HEK293 (cell line): ENCODE measurements around the gene PRRC2B.

Experiments used
- CTCF ChIA-PET: fragments of 350-600 bp; formaldehyde crosslinking; extraction: SDS; loops from one replicate; lab custom pipeline; 2021; ENCODE audit warnings: antibody characterized with exemption; lab: Yijun Ruan, JAX
- POLR2A ChIA-PET: fragments of 300-600 bp; formaldehyde crosslinking; extraction: SDS; loops from one replicate; lab custom pipeline; 2020; ENCODE audit warnings: antibody characterized with exemption, inconsistent platforms; lab: Yijun Ruan, JAX
- H3K27ac ChIP-seq: fragments of 200-500 bp; sonication (Bioruptor generic); 2 replicates; pipeline ENCODE4 v1.5.1; 2014; ENCODE audit warnings: low read depth, low read length, control low read depth, inconsistent platforms; ENCODE audit errors: extremely low read depth
- H3K36me3 ChIP-seq, 2 experiments: fragments of 200-500 bp in 1 of 2; sonication (Bioruptor generic) in 1 of 2; 1 replicate in 1 of 2; 2 replicates in 1 of 2; pipeline ENCODE4 v1.5.1; 2014 to 2017; ENCODE audit warnings: inconsistent platforms in 2 of 2, low read length in 2 of 2; ENCODE audit not compliant: control insufficient read depth in 2 of 2, insufficient read depth in 1 of 2
- H3K4me1 ChIP-seq: fragments of 200-500 bp; sonication (Bioruptor generic); 2 replicates; pipeline ENCODE4 v1.5.1; 2014; ENCODE audit warnings: mild to moderate bottlenecking, low read length, inconsistent platforms; ENCODE audit not compliant: control insufficient read depth, insufficient read depth
- H3K4me3 ChIP-seq: 2 replicates; pipeline ENCODE4 v1.5.1; 2011; ENCODE audit warnings: low read depth, mild to moderate bottlenecking, control low read depth, low read length, moderate library complexity
- H3K9me3 ChIP-seq: fragments of 200-500 bp; sonication (Bioruptor generic); 2 replicates; pipeline ENCODE4 v1.5.1; 2014; ENCODE audit warnings: low read depth, low read length, inconsistent platforms; ENCODE audit not compliant: control insufficient read depth, insufficient read depth
- BCL11B ChIP-seq: fragments of 450-650 bp; formaldehyde crosslinking; IDR thresholded peaks from 2 replicates; pipeline ENCODE4 v1.5.1; 2016; ENCODE audit warnings: low read depth, missing biosample characterization, missing genetic modification characterization
- KLF7 ChIP-seq: fragments of 450-650 bp; formaldehyde crosslinking; IDR thresholded peaks from 2 replicates; pipeline ENCODE4 v1.5.1; 2016; ENCODE audit warnings: missing biosample characterization, missing genetic modification characterization, borderline replicate concordance
- MEIS1 ChIP-seq: sonication (generic); formaldehyde crosslinking; IDR thresholded peaks from 2 replicates; pipeline ENCODE4 v1.8.1; 2022; ENCODE audit warnings: missing genetic modification reagents, mild to moderate bottlenecking, borderline replicate concordance
- MYNN ChIP-seq: fragments of 450-650 bp; formaldehyde crosslinking; IDR thresholded peaks from 2 replicates; pipeline ENCODE4 v1.5.1; 2016; ENCODE audit warnings: missing biosample characterization, missing genetic modification characterization, borderline replicate concordance
- SALL2 ChIP-seq: fragments of 450-650 bp; formaldehyde crosslinking; IDR thresholded peaks from 2 replicates; pipeline ENCODE4 v1.5.0; 2017; ENCODE audit warnings: missing biosample characterization, mild to moderate bottlenecking, missing genetic modification characterization, borderline replicate concordance
- ZBTB20 ChIP-seq: fragments of 450-650 bp; formaldehyde crosslinking; IDR thresholded peaks from 2 replicates; pipeline ENCODE4 v1.5.1; 2016; ENCODE audit warnings: missing biosample characterization, missing genetic modification characterization
- ZEB2 ChIP-seq: fragments of 450-650 bp; formaldehyde crosslinking; IDR thresholded peaks from 2 replicates; pipeline ENCODE4 v1.5.1; 2016; ENCODE audit warnings: missing biosample characterization, missing genetic modification characterization
- ZNF133 ChIP-seq: fragments of 450-650 bp; formaldehyde crosslinking; IDR thresholded peaks from 2 replicates; pipeline ENCODE4 v1.5.1; 2016; ENCODE audit warnings: missing biosample characterization, missing genetic modification characterization
- ZNF2 ChIP-seq: fragments of 450-650 bp; formaldehyde crosslinking; IDR thresholded peaks from 2 replicates; pipeline ENCODE4 v1.5.1; 2016; ENCODE audit warnings: missing biosample characterization, missing genetic modification characterization
- ZNF202 ChIP-seq: fragments of 450-650 bp; formaldehyde crosslinking; IDR thresholded peaks from 2 replicates; pipeline ENCODE4 v1.5.1; 2016; ENCODE audit warnings: missing biosample characterization, missing genetic modification characterization, borderline replicate concordance
- ZNF23 ChIP-seq: fragments of 450-650 bp; formaldehyde crosslinking; IDR thresholded peaks from 2 replicates; pipeline ENCODE4 v1.5.1; 2016; ENCODE audit warnings: missing biosample characterization, missing genetic modification characterization, borderline replicate concordance
- ZNF248 ChIP-seq: fragments of 450-650 bp; formaldehyde crosslinking; IDR thresholded peaks from 2 replicates; pipeline ENCODE4 v1.5.1; 2017; ENCODE audit warnings: missing biosample characterization, missing genetic modification characterization
- ZNF354C ChIP-seq: fragments of 450-650 bp; formaldehyde crosslinking; IDR thresholded peaks from 2 replicates; pipeline ENCODE4 v1.5.1; 2016; ENCODE audit warnings: missing biosample characterization, missing genetic modification characterization, low read depth, borderline replicate concordance
- ZNF433 ChIP-seq: fragments of 450-650 bp; formaldehyde crosslinking; IDR thresholded peaks from 2 replicates; pipeline ENCODE4 v1.5.1; 2016; ENCODE audit warnings: missing biosample characterization, missing genetic modification characterization, low read depth
- ZNF473 ChIP-seq: fragments of 450-650 bp; formaldehyde crosslinking; IDR thresholded peaks from 2 replicates; pipeline ENCODE4 v1.5.1; 2017; ENCODE audit warnings: missing biosample characterization, missing genetic modification characterization
- ZNF529 ChIP-seq: fragments of 450-650 bp; formaldehyde crosslinking; IDR thresholded peaks from 2 replicates; pipeline ENCODE4 v1.5.1; 2017; ENCODE audit warnings: missing genetic modification characterization, missing biosample characterization; ENCODE audit not compliant: insufficient replicate concordance
- ZNF530 ChIP-seq: fragments of 450-650 bp; formaldehyde crosslinking; IDR thresholded peaks from 2 replicates; pipeline ENCODE4 v1.5.1; 2016; ENCODE audit warnings: low read depth, missing biosample characterization, missing genetic modification characterization
- ZNF660 ChIP-seq: fragments of 450-650 bp; IDR thresholded peaks from 2 replicates; pipeline ENCODE4 v1.5.1; 2018; ENCODE audit warnings: missing biosample characterization, mild to moderate bottlenecking, missing genetic modification characterization
- ZNF768 ChIP-seq: fragments of 450-650 bp; formaldehyde crosslinking; IDR thresholded peaks from 2 replicates; pipeline ENCODE4 v1.5.1; 2018; ENCODE audit warnings: missing biosample characterization, mild to moderate bottlenecking, missing genetic modification characterization
- TF ChIP-seq, protein P1 (sequence below): fragments of 450-650 bp; formaldehyde crosslinking; IDR thresholded peaks from 2 replicates; pipeline ENCODE4 v1.5.1; 2016; ENCODE audit warnings: missing biosample characterization, missing genetic modification characterization
- TF ChIP-seq, protein P2 (sequence below): fragments of 450-650 bp; formaldehyde crosslinking; IDR thresholded peaks from 2 replicates; pipeline ENCODE4 v1.5.1; 2016; ENCODE audit warnings: missing biosample characterization, missing genetic modification characterization
- TF ChIP-seq, protein P3 (sequence below): IDR thresholded peaks from 2 replicates; pipeline ENCODE4 v1.6.1; 2011; ENCODE audit warnings: mild to moderate bottlenecking, low read depth, low read length, borderline replicate concordance
- TF ChIP-seq, protein P4 (sequence below): fragments of 450-650 bp; formaldehyde crosslinking; conservative IDR thresholded peaks from 2 replicates; pipeline ENCODE4 v1.5.1; 2016; ENCODE audit warnings: low read depth, missing biosample characterization, missing genetic modification characterization
- TF ChIP-seq, protein P5 (sequence below): fragments of 450-650 bp; formaldehyde crosslinking; IDR thresholded peaks from 2 replicates; pipeline ENCODE4 v1.5.1; 2017; ENCODE audit warnings: missing biosample characterization, missing genetic modification characterization

PRRC2B gene

DNA sequence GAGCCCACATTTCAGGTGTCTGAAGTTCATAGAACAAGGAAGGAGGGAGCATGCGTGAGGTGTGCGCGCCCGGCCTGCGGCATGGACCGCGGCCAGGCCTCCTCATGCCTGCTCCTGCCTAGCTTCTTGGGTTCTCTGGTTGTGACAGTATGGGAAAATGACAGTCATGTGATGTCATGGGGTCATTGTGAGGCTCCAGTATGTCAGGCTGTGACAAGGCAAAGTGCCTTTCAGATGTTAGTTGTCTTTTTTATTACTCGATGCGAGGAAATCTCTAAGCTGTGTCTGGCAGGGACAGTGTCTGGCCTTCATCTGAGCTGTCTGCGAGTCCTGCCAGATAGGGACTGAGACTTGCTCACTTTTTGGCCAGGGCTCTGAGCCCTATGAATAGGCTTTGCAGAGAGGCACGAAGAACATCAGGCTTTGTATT, 123.9 kb downstream of the PRRC2B start:
- Histone ChIP-seq H3K36me3 (peaks cover 9 to 99% of the 10 kb centered on the region in 2 experiments), H3K4me3 (no peak overlapping the region), H3K27ac (no peak overlapping the region), H3K9me3 (no peaks in the 10 kb centered on the region), H3K4me1 (no peaks in the 10 kb centered on the region)
- TF ChIP-seq ZEB2 (no peak), ZBTB20 (no peak), KLF7 (tag by site-specific recombination) (no peak), ZNF248 (tag by site-specific recombination) (no peak), ZNF133 (no peak), ZNF433 (tag by site-specific recombination) (no peak), ZNF529 (tag by site-specific recombination) (no peak), ZNF660 (tag by site-specific recombination) (no peak), ZNF530 (tag by site-specific recombination) (no peak), BCL11B (tag by site-specific recombination) (no peak), MEIS1 (CRISPR knock-in tag) (no peak)
- TF ChIP-seq, protein P1, sequence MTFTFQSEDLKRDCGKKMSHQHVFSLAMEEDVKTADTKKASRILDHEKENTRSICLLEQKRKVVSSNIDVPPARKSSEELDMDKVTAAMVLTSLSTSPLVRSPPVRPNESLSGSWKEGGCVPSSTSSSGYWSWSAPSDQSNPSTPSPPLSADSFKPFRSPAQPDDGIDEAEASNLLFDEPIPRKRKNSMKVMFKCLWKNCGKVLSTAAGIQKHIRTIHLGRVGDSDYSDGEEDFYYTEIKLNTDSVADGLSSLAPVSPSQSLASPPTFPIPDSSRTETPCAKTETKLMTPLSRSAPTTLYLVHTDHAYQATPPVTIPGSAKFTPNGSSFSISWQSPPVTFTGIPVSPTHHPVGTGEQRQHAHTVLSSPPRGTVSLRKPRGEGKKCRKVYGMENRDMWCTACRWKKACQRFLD (tag by site-specific recombination), result no peak
- TF ChIP-seq, protein P2, sequence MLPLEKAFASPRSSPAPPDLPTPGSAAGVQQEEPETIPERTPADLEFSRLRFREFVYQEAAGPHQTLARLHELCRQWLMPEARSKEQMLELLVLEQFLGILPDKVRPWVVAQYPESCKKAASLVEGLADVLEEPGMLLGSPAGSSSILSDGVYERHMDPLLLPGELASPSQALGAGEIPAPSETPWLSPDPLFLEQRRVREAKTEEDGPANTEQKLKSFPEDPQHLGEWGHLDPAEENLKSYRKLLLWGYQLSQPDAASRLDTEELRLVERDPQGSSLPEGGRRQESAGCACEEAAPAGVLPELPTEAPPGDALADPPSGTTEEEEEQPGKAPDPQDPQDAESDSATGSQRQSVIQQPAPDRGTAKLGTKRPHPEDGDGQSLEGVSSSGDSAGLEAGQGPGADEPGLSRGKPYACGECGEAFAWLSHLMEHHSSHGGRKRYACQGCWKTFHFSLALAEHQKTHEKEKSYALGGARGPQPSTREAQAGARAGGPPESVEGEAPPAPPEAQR (tag by site-specific recombination), result no peak
- TF ChIP-seq, protein P3, sequence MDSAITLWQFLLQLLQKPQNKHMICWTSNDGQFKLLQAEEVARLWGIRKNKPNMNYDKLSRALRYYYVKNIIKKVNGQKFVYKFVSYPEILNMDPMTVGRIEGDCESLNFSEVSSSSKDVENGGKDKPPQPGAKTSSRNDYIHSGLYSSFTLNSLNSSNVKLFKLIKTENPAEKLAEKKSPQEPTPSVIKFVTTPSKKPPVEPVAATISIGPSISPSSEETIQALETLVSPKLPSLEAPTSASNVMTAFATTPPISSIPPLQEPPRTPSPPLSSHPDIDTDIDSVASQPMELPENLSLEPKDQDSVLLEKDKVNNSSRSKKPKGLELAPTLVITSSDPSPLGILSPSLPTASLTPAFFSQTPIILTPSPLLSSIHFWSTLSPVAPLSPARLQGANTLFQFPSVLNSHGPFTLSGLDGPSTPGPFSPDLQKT, result no peak
- TF ChIP-seq, protein P4, sequence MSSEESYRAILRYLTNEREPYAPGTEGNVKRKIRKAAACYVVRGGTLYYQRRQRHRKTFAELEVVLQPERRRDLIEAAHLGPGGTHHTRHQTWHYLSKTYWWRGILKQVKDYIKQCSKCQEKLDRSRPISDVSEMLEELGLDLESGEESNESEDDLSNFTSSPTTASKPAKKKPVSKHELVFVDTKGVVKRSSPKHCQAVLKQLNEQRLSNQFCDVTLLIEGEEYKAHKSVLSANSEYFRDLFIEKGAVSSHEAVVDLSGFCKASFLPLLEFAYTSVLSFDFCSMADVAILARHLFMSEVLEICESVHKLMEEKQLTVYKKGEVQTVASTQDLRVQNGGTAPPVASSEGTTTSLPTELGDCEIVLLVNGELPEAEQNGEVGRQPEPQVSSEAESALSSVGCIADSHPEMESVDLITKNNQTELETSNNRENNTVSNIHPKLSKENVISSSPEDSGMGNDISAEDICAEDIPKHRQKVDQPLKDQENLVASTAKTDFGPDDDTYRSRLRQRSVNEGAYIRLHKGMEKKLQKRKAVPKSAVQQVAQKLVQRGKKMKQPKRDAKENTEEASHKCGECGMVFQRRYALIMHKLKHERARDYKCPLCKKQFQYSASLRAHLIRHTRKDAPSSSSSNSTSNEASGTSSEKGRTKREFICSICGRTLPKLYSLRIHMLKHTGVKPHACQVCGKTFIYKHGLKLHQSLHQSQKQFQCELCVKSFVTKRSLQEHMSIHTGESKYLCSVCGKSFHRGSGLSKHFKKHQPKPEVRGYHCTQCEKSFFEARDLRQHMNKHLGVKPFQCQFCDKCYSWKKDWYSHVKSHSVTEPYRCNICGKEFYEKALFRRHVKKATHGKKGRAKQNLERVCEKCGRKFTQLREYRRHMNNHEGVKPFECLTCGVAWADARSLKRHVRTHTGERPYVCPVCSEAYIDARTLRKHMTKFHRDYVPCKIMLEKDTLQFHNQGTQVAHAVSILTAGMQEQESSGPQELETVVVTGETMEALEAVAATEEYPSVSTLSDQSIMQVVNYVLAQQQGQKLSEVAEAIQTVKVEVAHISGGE (tag by site-specific recombination), result no peak
- POLR2A ChIA-PET, result no interaction called here
- CTCF ChIA-PET, result no interaction called here

DNA sequence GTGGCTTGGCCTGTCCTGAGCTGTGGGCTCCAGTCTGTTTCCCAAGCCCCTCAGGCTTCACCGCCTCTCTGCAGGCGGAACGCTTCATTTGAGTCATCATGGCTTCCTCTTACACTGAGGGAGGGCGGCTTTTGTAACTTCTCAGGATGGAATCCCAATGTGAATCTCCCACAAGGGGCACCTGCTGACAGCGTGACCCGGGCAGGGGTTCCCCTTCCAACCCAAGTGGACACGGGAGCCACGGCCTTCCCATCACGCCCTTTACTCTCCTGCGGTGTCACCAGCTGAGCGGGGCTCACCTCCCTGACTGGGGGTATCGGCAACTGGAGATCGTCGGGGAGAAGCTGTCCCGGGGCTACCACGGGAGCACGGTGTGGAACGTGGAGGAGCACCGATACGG, 124.7 kb downstream of the PRRC2B start:
- Histone ChIP-seq H3K9me3 (no peaks in the 10 kb centered on the region), H3K4me1 (no peaks in the 10 kb centered on the region), H3K36me3 (peaks cover 9 to 99% of the 10 kb centered on the region in 2 experiments), H3K27ac (no peak overlapping the region), H3K4me3 (no peak overlapping the region)
- POLR2A ChIA-PET, result interaction anchor here (1.2 to 1.5 kb wide), 2 partner anchors 13 to 15 kb away, joined by 3 to 7 read pairs; partner anchors contain the start of gene POMT1
- TF ChIP-seq ZNF473 (tag by site-specific recombination) (no peak), MYNN (tag by site-specific recombination) (no peak), ZNF354C (tag by site-specific recombination) (no peak), ZNF202 (tag by site-specific recombination) (no peak), ZNF768 (tag by site-specific recombination) (no peak), ZNF2 (tag by site-specific recombination) (no peak), ZNF23 (tag by site-specific recombination) (no peak), SALL2 (no peak)
- TF ChIP-seq, protein P5, sequence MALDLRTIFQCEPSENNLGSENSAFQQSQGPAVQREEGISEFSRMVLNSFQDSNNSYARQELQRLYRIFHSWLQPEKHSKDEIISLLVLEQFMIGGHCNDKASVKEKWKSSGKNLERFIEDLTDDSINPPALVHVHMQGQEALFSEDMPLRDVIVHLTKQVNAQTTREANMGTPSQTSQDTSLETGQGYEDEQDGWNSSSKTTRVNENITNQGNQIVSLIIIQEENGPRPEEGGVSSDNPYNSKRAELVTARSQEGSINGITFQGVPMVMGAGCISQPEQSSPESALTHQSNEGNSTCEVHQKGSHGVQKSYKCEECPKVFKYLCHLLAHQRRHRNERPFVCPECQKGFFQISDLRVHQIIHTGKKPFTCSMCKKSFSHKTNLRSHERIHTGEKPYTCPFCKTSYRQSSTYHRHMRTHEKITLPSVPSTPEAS (tag by site-specific recombination), result no peak
- CTCF ChIA-PET, result interaction anchor here (0.6 kb wide), 2 partner anchors 29 to 238 kb away, joined by 3 to 6 read pairs; no protein-coding TSS in a partner anchor
